Embryonic facial prominence (tissue), 1 donor: ENCODE measurements around the gene ODF2.

ENCODE experiments used
- DNase-seq: peaks from one replicate; pipeline ENCODE4 v3.0.0-alpha.2; 2016; ENCODE audit errors: extremely low spot score

ODF2 gene

GRCh38 chr9:128528445-128529160 is 72.8 kb downstream of the ODF2 start:
- no peak for DNase-seq

- DNase-seq, result no peak
Observed at GRCh38 chr9:128529191-128529590, 73.4 kb downstream of the ODF2 start.

- no peak for DNase-seq
Observed at GRCh38 chr9:128532581-128532980, 76.8 kb downstream of the ODF2 start.

DNA sequence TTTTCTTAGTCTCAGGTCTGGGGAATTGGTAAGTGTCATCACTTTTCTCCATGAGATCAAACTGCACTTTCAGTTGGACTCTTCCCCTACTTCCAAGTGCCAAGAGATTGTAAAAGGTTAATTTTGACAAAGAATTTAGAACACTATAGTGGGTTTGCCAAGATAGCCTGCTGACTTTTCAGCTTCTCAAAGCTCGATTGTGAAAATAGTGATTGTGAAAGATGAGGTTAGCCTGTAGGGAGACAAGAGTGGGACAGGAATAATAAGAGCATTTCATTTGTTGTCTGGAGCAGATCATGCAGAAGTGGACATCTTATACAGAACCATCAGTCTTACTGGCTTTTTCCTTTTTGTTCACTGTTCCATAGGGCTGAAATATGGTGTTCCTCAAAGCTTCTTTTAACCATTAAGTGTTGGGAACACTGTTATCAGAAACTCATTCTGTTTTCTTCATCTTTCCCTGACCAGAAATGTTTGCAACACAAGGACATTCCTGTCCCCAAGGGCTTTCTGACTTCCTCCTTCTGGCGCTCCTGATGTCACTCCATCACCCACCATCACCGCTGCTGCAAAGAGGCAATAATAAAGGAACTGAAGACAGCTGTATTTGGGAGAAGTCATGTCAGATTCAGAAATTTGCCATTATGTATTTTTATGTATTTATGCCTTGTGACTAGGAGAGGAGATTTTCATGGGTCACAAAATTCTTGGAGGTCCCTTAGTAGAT is 85.0 kb downstream of the ODF2 start:
- DNase-seq, result no peak

GRCh38 chr9:128546504-128546903 is 90.7 kb downstream of the ODF2 start:
- DNase-seq, result no peak

DNA sequence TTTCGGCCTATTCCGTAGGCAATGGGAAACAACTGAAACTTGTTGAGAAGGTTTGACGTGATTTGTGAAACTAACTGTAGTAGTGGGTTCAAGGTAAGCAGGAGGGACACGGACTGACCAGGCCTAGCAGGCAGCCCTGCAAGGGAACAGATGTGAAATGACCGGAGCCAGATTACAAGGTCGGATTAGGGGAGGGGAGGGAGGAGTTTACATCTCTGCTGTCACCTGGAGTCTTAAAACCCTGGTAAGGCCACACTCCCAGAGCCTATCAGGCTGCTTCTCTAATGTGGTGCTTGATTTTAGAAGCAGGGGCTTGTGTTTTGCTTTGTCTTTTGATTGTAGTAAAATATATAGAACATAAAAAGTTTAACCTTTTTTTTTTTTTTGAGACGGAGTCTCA is 93.1 kb downstream of the ODF2 start:
- no peak for DNase-seq

DNA sequence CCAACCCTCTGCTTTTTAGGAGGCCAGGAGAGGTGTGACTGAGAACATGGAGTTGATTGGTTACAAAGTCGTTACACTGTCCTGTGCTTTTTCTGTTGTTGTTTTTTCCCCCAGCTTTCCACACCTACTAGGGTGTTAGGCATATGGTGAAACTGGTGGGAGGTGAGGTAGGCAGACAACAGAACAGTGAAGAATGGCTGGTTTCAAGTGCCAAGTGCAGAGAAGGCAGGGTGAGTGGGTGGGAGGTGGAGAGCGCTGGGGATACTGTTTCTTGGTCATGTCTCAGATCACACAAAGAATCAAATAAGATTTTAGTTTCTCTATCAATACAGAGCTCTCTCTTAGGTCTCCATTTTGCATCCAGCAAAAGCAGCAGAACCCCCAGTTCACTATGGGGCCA is 94.4 kb downstream of the ODF2 start:
- no peak for DNase-seq
